Activated CD4-positive, alpha-beta memory T cell treated with anti-CD3 and anti-CD28 coated beads, Interleukin-2, amount 10 ng/mL, durations not matched to agents 7 days and 5 days (primary cell): ENCODE data around the gene TMTC1. TPM values are rescaled to one million over a fixed set of nuclear protein-coding genes. Genes with fewer than 3 reads are reported as not detected.

ENCODE experiments used
- CTCF ChIA-PET: fragments of 350-600 bp; sonication (Branson Sonifier 250); formaldehyde crosslinking; loops from one replicate; lab custom pipeline; 2021; ENCODE audit warnings: antibody characterized with exemption, inconsistent platforms; lab: Charles Lee
- POLR2A ChIA-PET: fragments of 350-600 bp; sonication (Branson Sonifier 250); formaldehyde crosslinking; loops from one replicate; lab custom pipeline; 2021; ENCODE audit warnings: antibody characterized with exemption; lab: Charles Lee
- DNase-seq: peaks from one replicate; pipeline ENCODE4 v3.0.0-alpha.2; 2020
- H3K27ac Mint-ChIP-seq: one replicate; pipeline ENCODE4 v1.8.0; 2021; ENCODE audit warnings: mild to moderate bottlenecking, mixed read lengths
- H3K27me3 Mint-ChIP-seq: one replicate; pipeline ENCODE4 v1.8.0; 2021; ENCODE audit warnings: mixed read lengths
- H3K36me3 Mint-ChIP-seq: one replicate; pipeline ENCODE4 v1.8.0; 2021; ENCODE audit warnings: low read depth, mixed read lengths
- H3K4me1 Mint-ChIP-seq: one replicate; pipeline ENCODE4 v1.8.0; 2021; ENCODE audit warnings: mixed read lengths
- H3K4me3 Mint-ChIP-seq: one replicate; pipeline ENCODE4 v1.8.0; 2021; ENCODE audit warnings: mild to moderate bottlenecking, mixed read lengths
- H3K9me3 Mint-ChIP-seq: one replicate; pipeline ENCODE4 v1.8.0; 2021; ENCODE audit warnings: mixed read lengths
- total RNA-seq, 2 experiments: library from RNA; stranded (reverse); gene quantifications; one replicate each; pipeline ENCODE4 v1.2.3, GENCODE V29; 2021

The TMTC1 gene
- total RNA-seq, 2 experiments from 2014 or later, result 0.63 to 0.93 TPM

GRCh38 chr12:29742646-29743045 lies 41.1 kb downstream of the TMTC1 start:
- H3K36me3 Mint-ChIP-seq, result no peaks in the 10 kb centered on the region
- no peaks in the 10 kb centered on the region for H3K4me1 Mint-ChIP-seq
- ChIA-PET CTCF (no interaction called here), POLR2A (no interaction called here)
- no peaks in the 10 kb centered on the region for H3K27me3 Mint-ChIP-seq
- H3K27ac Mint-ChIP-seq, result no peak overlapping the region
- no peaks in the 10 kb centered on the region for H3K9me3 Mint-ChIP-seq
- H3K4me3 Mint-ChIP-seq, result no peak overlapping the region
- DNase-seq, result no peak

DNA sequence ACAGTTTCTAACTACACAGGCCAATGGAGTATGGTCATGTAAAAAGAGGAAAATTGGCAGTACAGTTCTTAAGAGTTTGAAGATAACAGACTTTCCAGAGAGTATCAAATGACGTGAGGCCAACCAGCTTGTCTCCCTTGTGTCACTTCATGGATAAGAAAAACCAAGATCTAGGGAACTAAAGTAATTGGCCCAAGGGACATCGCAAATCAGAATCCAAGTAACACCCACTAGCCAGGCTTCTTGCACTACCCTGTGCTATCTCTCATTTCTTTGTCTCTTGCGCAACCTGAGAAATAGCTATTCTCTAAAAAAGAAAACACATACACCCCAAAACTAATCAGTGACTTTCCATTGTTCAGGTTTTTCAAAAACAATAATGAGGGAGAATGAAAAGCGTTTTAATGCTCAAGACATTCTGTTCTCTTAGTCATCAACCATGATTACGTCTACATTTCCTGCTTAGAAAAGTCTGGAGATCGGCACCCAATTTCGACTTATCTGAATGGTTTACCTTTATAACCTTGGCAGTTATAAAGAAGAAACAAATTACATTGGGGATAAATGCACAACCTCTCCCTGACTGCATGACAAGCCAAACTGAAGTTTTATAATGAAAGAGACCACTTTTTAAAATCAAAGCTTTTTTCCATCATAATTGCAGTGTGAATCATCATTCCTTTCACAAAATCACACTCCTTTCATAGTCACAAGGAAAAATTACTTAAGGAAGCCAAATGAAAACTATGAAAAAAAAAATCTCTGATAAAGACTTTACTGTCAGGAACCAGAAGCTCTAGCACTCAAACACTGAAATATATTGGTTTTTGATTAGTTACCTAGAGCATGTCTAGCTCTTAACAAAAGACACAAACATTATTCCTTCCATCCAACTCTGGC lies 42.1 kb downstream of the TMTC1 start:
- ChIA-PET POLR2A (no interaction called here), CTCF (no interaction called here)
- DNase-seq, result no peak
- H3K36me3 Mint-ChIP-seq, result no peaks in the 10 kb centered on the region
- H3K9me3 Mint-ChIP-seq, result no peaks in the 10 kb centered on the region
- H3K4me3 Mint-ChIP-seq, result no peak overlapping the region
- H3K4me1 Mint-ChIP-seq, result no peaks in the 10 kb centered on the region
- H3K27ac Mint-ChIP-seq, result no peak overlapping the region
- no peaks in the 10 kb centered on the region for H3K27me3 Mint-ChIP-seq

- Mint-ChIP-seq H3K36me3 (no peaks in the 10 kb centered on the region), H3K27ac (no peak overlapping the region), H3K9me3 (no peaks in the 10 kb centered on the region), H3K4me3 (no peak overlapping the region), H3K27me3 (no peaks in the 10 kb centered on the region), H3K4me1 (no peaks in the 10 kb centered on the region)
- ChIA-PET CTCF (no interaction called here), POLR2A (no interaction called here)
- no peak for DNase-seq
These were observed 44.3 kb downstream of the TMTC1 start for GRCh38 chr12:29739279-29739991.

DNA sequence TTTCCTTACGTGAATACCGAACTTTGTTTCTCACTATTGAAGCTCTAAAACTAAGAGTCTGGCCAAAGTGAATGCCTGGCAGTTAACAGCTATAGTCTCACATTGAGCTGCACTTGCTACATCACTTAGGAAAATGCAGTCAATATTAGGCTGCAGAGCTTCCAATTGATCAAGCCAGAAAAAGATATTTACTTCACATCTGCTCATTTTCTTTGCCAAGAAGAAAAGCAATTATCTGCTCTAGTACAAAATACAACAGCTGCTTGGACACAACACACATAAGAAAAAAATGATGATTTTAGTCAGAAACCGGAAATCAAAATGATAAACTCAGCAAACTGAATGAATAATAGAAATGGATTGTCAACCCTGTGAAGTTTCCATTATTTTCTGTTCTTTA lies 45.4 kb downstream of the TMTC1 start:
- Mint-ChIP-seq H3K36me3 (no peaks in the 10 kb centered on the region), H3K27ac (no peak overlapping the region), H3K4me3 (no peak overlapping the region), H3K27me3 (no peaks in the 10 kb centered on the region), H3K4me1 (no peaks in the 10 kb centered on the region), H3K9me3 (no peaks in the 10 kb centered on the region)
- POLR2A ChIA-PET, result no interaction called here
- CTCF ChIA-PET, result no interaction called here
- DNase-seq, result no peak

GRCh38 chr12:29737644-29738043 lies 46.1 kb downstream of the TMTC1 start:
- H3K27ac Mint-ChIP-seq, result no peak overlapping the region
- H3K36me3 Mint-ChIP-seq, result no peaks in the 10 kb centered on the region
- CTCF ChIA-PET, result no interaction called here
- H3K9me3 Mint-ChIP-seq, result no peaks in the 10 kb centered on the region
- H3K4me1 Mint-ChIP-seq, result peaks cover 2% of the 10 kb centered on the region
- no peaks in the 10 kb centered on the region for H3K27me3 Mint-ChIP-seq
- no peak for DNase-seq
- POLR2A ChIA-PET, result no interaction called here
- no peak overlapping the region for H3K4me3 Mint-ChIP-seq

- Mint-ChIP-seq H3K27ac (no peak overlapping the region), H3K4me1 (peaks cover 2% of the 10 kb centered on the region), H3K27me3 (no peaks in the 10 kb centered on the region), H3K36me3 (no peaks in the 10 kb centered on the region), H3K9me3 (no peaks in the 10 kb centered on the region), H3K4me3 (no peak overlapping the region)
- no peak for DNase-seq
- CTCF ChIA-PET, result no interaction called here
- POLR2A ChIA-PET, result no interaction called here
These were observed 48.1 kb downstream of the TMTC1 start for GRCh38 chr12:29735604-29736003.

DNA sequence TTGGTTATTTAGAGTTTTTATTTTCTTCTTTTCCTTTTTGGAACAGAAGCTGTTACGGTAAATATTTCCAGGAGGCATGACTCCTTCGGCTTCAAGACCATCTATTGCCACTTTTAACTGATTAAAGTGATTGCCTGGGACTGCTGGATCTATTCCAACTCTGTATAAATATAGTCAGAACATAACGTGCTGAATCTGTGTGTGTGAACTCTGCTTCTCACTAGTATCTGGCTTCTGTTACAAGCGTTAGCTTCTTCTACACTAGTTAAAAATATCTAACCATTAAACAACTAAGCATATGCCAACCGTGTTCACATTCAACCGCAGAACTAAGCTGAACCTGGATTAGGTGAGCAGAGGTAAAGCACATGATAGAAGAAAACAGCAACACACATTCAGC lies 49.0 kb downstream of the TMTC1 start:
- Mint-ChIP-seq H3K27me3 (no peaks in the 10 kb centered on the region), H3K36me3 (no peaks in the 10 kb centered on the region), H3K27ac (no peak overlapping the region), H3K9me3 (no peaks in the 10 kb centered on the region), H3K4me1 (peaks cover 2% of the 10 kb centered on the region), H3K4me3 (no peak overlapping the region)
- ChIA-PET CTCF (no interaction called here), POLR2A (no interaction called here)
- DNase-seq, result no peak

GRCh38 chr12:29734305-29734704 lies 49.4 kb downstream of the TMTC1 start:
- Mint-ChIP-seq H3K27ac (no peak overlapping the region), H3K4me3 (no peak overlapping the region), H3K36me3 (no peaks in the 10 kb centered on the region), H3K9me3 (no peaks in the 10 kb centered on the region), H3K27me3 (no peaks in the 10 kb centered on the region), H3K4me1 (peaks cover 2% of the 10 kb centered on the region)
- DNase-seq, result no peak
- ChIA-PET POLR2A (no interaction called here), CTCF (no interaction called here)

- Mint-ChIP-seq H3K27me3 (no peaks in the 10 kb centered on the region), H3K36me3 (no peaks in the 10 kb centered on the region), H3K27ac (no peak overlapping the region), H3K4me1 (peaks cover 2% of the 10 kb centered on the region), H3K9me3 (no peaks in the 10 kb centered on the region), H3K4me3 (no peak overlapping the region)
- ChIA-PET POLR2A (no interaction called here), CTCF (no interaction called here)
- no peak for DNase-seq
These were observed 50.2 kb downstream of the TMTC1 start for GRCh38 chr12:29733501-29733900.

DNA sequence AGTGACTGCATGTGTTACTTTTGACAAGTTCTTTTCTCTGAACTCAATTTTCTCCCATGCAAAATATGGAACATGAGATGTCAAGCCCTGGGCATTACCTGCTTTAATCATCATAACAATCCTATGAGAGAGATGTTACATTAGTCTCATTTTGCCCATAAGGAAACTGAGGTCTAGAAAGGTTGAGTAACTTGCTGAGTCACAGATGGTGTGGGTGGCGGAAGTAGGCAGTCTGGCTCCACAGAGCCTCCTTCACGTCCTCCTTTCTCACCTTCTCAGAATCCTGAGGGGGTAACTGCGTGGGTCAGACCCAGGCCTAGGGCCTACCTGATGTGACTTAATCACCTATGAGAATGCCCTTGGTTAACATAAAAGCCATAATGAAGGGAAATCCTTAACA lies 50.7 kb downstream of the TMTC1 start:
- POLR2A ChIA-PET, result no interaction called here
- H3K9me3 Mint-ChIP-seq, result no peaks in the 10 kb centered on the region
- DNase-seq, result no peak

GRCh38 chr12:29732593-29732992 lies 51.1 kb downstream of the TMTC1 start:
- CTCF ChIA-PET, result no interaction called here
- POLR2A ChIA-PET, result no interaction called here
- no peak for DNase-seq
- no peak overlapping the region for H3K27ac Mint-ChIP-seq
- no peak overlapping the region for H3K4me3 Mint-ChIP-seq
- no peaks in the 10 kb centered on the region for H3K36me3 Mint-ChIP-seq
- H3K9me3 Mint-ChIP-seq, result no peaks in the 10 kb centered on the region
- peaks cover 2% of the 10 kb centered on the region for H3K4me1 Mint-ChIP-seq
- H3K27me3 Mint-ChIP-seq, result no peaks in the 10 kb centered on the region

More for the DNA sequence above, 50.7 kb downstream of the TMTC1 start:
- no peak overlapping the region for H3K4me3 Mint-ChIP-seq
- CTCF ChIA-PET, result no interaction called here
- H3K27ac Mint-ChIP-seq, result no peak overlapping the region
- no peaks in the 10 kb centered on the region for H3K27me3 Mint-ChIP-seq
- H3K36me3 Mint-ChIP-seq, result no peaks in the 10 kb centered on the region
- peaks cover 2% of the 10 kb centered on the region for H3K4me1 Mint-ChIP-seq

DNA sequence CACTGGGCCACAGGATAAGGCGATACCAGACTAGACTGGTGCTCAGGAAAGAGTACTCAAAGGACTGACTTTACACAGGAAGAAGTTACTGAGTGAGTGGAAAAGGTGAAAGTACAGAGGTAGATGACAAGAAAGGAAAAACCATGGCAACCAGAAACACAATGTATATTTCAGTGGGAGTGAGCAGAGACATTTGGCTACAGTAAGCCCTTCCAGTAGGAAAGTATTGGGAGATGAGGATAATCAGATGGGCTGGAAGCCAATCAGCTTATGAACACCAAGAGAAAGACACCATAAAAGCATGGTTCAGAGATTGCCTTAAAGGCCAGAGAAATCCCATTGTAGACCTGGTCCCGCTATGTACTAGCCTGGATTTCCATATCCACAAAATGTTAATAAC lies 51.6 kb downstream of the TMTC1 start:
- H3K4me3 Mint-ChIP-seq, result no peak overlapping the region
- CTCF ChIA-PET, result no interaction called here
- no peak overlapping the region for H3K27ac Mint-ChIP-seq
- H3K27me3 Mint-ChIP-seq, result no peaks in the 10 kb centered on the region
- no peak for DNase-seq
- no peaks in the 10 kb centered on the region for H3K9me3 Mint-ChIP-seq
- peaks cover 2% of the 10 kb centered on the region for H3K4me1 Mint-ChIP-seq
- no peaks in the 10 kb centered on the region for H3K36me3 Mint-ChIP-seq
- POLR2A ChIA-PET, result no interaction called here

GRCh38 chr12:29731591-29731990 lies 52.2 kb downstream of the TMTC1 start:
- no peak for DNase-seq
- ChIA-PET POLR2A (no interaction called here), CTCF (no interaction called here)
- Mint-ChIP-seq H3K4me3 (no peak overlapping the region), H3K27ac (no peak overlapping the region), H3K9me3 (no peaks in the 10 kb centered on the region), H3K4me1 (peaks cover 2% of the 10 kb centered on the region), H3K36me3 (no peaks in the 10 kb centered on the region), H3K27me3 (no peaks in the 10 kb centered on the region)

GRCh38 chr12:29730481-29730880 lies 53.3 kb downstream of the TMTC1 start:
- no peaks in the 10 kb centered on the region for H3K27me3 Mint-ChIP-seq
- no peak for DNase-seq
- H3K27ac Mint-ChIP-seq, result no peak overlapping the region
- no peaks in the 10 kb centered on the region for H3K36me3 Mint-ChIP-seq
- POLR2A ChIA-PET, result no interaction called here
- H3K9me3 Mint-ChIP-seq, result no peaks in the 10 kb centered on the region
- H3K4me3 Mint-ChIP-seq, result no peak overlapping the region
- CTCF ChIA-PET, result no interaction called here
- peaks cover 2% of the 10 kb centered on the region for H3K4me1 Mint-ChIP-seq
